GM12878 (cell line): Measurements from ENCODE around the gene MAPK9. TPM values are rescaled to one million over a fixed set of nuclear protein-coding genes. Genes with fewer than 3 reads are reported as not detected.

Source experiments
- ATAC-seq: fragments of 200-7000 bp; cut with Tn5 transposase; 3 replicates; pipeline ENCODE4 v1.9.1; 2020; ENCODE audit warnings: mild to moderate bottlenecking, moderate library complexity
- BruUV-seq: library from RNA; stranded (reverse); fragments of 400-500 nt; replicated peaks from 2 replicates; lab custom pipeline; 2021; lab: Mats Ljungman, UMichigan
- CTCF ChIA-PET: fragments of 300-600 bp; sonication (Branson Sonifier 250); formaldehyde crosslinking; extraction: SDS; loops from one replicate; lab custom pipeline; 2021; ENCODE audit warnings: inconsistent platforms; lab: Yijun Ruan, JAX
- POLR2A ChIA-PET: fragments of 350-600 bp; formaldehyde crosslinking; extraction: SDS; loops from one replicate; lab custom pipeline; 2021; ENCODE audit warnings: inconsistent platforms; lab: Charles Lee
- RAD21 ChIA-PET: fragments of 300-600 bp; sonication (Branson Sonifier 250); formaldehyde crosslinking; loops from one replicate; lab custom pipeline; 2023; ENCODE audit warnings: antibody characterized with exemption; ENCODE audit not compliant: unreplicated experiment; lab: Charles Lee
- SMC1A ChIA-PET: fragments of 300-600 bp; sonication (Branson Sonifier 250); formaldehyde crosslinking; loops from one replicate; lab custom pipeline; 2023; ENCODE audit not compliant: unreplicated experiment, uncharacterized antibody; lab: Charles Lee
- DNase-seq: peaks from one replicate; pipeline ENCODE4 v3.0.0-alpha.2; 2011; ENCODE audit warnings: low read depth, low spot score
- FAIRE-seq: peaks from 3 replicates; lab custom pipeline; 2011; peaks lifted over from hg19 to GRCh38; lab: Jason Lieb, UNC
- H2AFZ ChIP-seq: 2 replicates; pipeline ENCODE4 v1.6.0; 2011; ENCODE audit warnings: low read depth, low read length, control low read depth; ENCODE audit not compliant: control insufficient read depth
- H3K27ac ChIP-seq: 2 replicates; pipeline ENCODE4 v1.5.1; 2011; ENCODE audit warnings: control low read depth; ENCODE audit not compliant: control insufficient read depth, insufficient read depth
- H3K27me3 ChIP-seq, 2 experiments: replicated peaks in 1 of 2; 2 replicates each; pipeline versions ENCODE4 v1.6.0 to v1.6.1; 2011; ENCODE audit warnings: low read length in 1 of 2; ENCODE audit not compliant: control insufficient read depth in 2 of 2, insufficient read depth in 2 of 2
- H3K36me3 ChIP-seq, 2 experiments: 2 replicates each; pipeline ENCODE4 v1.5.1; 2011; ENCODE audit warnings: low read length in 1 of 2; ENCODE audit not compliant: control insufficient read depth in 2 of 2, insufficient read depth in 2 of 2
- H3K4me1 ChIP-seq: 2 replicates; pipeline ENCODE4 v1.6.1; 2011; ENCODE audit warnings: mild to moderate bottlenecking, low read length, moderate library complexity, mixed read lengths; ENCODE audit not compliant: control insufficient read depth, insufficient read depth
- H3K4me2 ChIP-seq: 2 replicates; pipeline ENCODE4 v1.6.0; 2011; ENCODE audit warnings: control low read depth; ENCODE audit not compliant: control insufficient read depth, insufficient read depth
- H3K4me3 ChIP-seq: fragments of 200-600 bp; sonication (generic); 2 replicates; pipeline ENCODE4 v1.5.1; 2016
- H3K79me2 ChIP-seq: 2 replicates; pipeline ENCODE4 v1.6.0; 2011; ENCODE audit warnings: low read length; ENCODE audit not compliant: control insufficient read depth, insufficient read depth
- H3K9ac ChIP-seq: 2 replicates; pipeline ENCODE4 v1.8.0; 2011; ENCODE audit warnings: low read length, control low read depth, mixed read lengths; ENCODE audit not compliant: control insufficient read depth, insufficient read depth
- H3K9me3 ChIP-seq: replicated peaks from 3 replicates; pipeline ENCODE4 v1.5.1; 2011; ENCODE audit warnings: mild to moderate bottlenecking, low read length; ENCODE audit not compliant: control insufficient read depth, insufficient read depth
- H4K20me1 ChIP-seq: 2 replicates; pipeline ENCODE4 v1.6.0; 2011; ENCODE audit not compliant: control insufficient read depth, insufficient read depth
- ETV6 ChIP-seq, 2 experiments: fragments of 450-650 bp in 1 of 2; IDR thresholded peaks in 1 of 2; conservative IDR thresholded peaks in 1 of 2; 2 replicates each; pipeline ENCODE4 v1.6.1; 2014; ENCODE audit warnings: antibody characterized with exemption in 1 of 2, borderline replicate concordance in 1 of 2, low read depth in 1 of 2, mild to moderate bottlenecking in 1 of 2, moderate library complexity in 1 of 2
- HCFC1 ChIP-seq: fragments of 150-350 bp; IDR thresholded peaks from 2 replicates; pipeline ENCODE4 v1.6.1; 2014; ENCODE audit warnings: low read length
- KAT2A ChIP-seq: conservative IDR thresholded peaks from 2 replicates; pipeline ENCODE4 v1.6.1; 2011; ENCODE audit warnings: low read depth, low read length; ENCODE audit not compliant: control insufficient read depth
- MEF2B ChIP-seq: fragments of 450-650 bp; IDR thresholded peaks from 2 replicates; pipeline ENCODE4 v1.6.1; 2018; ENCODE audit warnings: mild to moderate bottlenecking, moderate library complexity; ENCODE audit not compliant: partially characterized antibody, poor library complexity, severe bottlenecking
- MTA2 ChIP-seq: fragments of 450-650 bp; IDR thresholded peaks from 2 replicates; pipeline ENCODE4 v1.6.1; 2016; ENCODE audit warnings: low read depth, mild to moderate bottlenecking, moderate library complexity
- NFYA ChIP-seq: IDR thresholded peaks from 2 replicates; pipeline ENCODE4 v1.6.1; 2011; ENCODE audit warnings: low read depth, mild to moderate bottlenecking, low read length, improper control_type of control experiment, borderline replicate concordance
- RAD21 ChIP-seq: IDR thresholded peaks from 2 replicates; pipeline ENCODE4 v1.6.1; 2011; ENCODE audit warnings: mild to moderate bottlenecking, low read depth, low read length, moderate library complexity; ENCODE audit not compliant: insufficient read depth
- SMARCA5 ChIP-seq: fragments of 450-650 bp; IDR thresholded peaks from 2 replicates; pipeline ENCODE4 v1.6.1; 2017; ENCODE audit warnings: mild to moderate bottlenecking
- ZNF217 ChIP-seq: fragments of 450-650 bp; IDR thresholded peaks from 2 replicates; pipeline ENCODE4 v1.6.1; 2017; ENCODE audit warnings: antibody characterized with exemption, mild to moderate bottlenecking
- ZNF24 ChIP-seq: fragments of 450-650 bp; IDR thresholded peaks from 2 replicates; pipeline ENCODE4 v1.6.1; 2017; ENCODE audit warnings: antibody characterized with exemption, mild to moderate bottlenecking
- ZNF622 ChIP-seq: fragments of 450-650 bp; IDR thresholded peaks from 2 replicates; pipeline ENCODE4 v1.6.1; 2017; ENCODE audit warnings: mild to moderate bottlenecking, inconsistent platforms
- WGBS: methylation state at CpG from one replicate; pipeline ENCODE4 v1.1.6; 2016; ENCODE audit warnings: low lambda C conversion rate; ENCODE audit not compliant: insufficient replicate concordance, insufficient coverage; ENCODE audit errors: missing lambda C conversion rate; 5-methylcytosine and 5-hydroxymethylcytosine counted together
- in situ Hi-C: fragments of 300-500 bp; cut with MboI; formaldehyde crosslinking; loops from 9 replicates; pipeline ENCODE4 v1.14.3; 2018; ENCODE audit warnings: mixed read lengths
- intact Hi-C: fragments of 100-400 bp; cut with micrococcal nuclease; formaldehyde crosslinking; loops from one replicate; pipeline ENCODE4 v1.14.2; 2022; ENCODE audit not compliant: unreplicated experiment
- polyA plus RNA-seq, 11 experiments: library from polyadenylated mRNA; depleted of rRNA in 4 of 11; unstranded in 6 of 11; stranded (reverse) in 5 of 11; fragments of >200 nt; fragmentation: Nextera tagmentation in 4 of 11; fragmentation: Illumina TruSeq in 1 of 11; extraction: Ambion mirVana in 4 of 11; extraction: Trizol in 1 of 11; gene quantifications; 1 replicate in 1 of 11; 2 replicates in 10 of 11; pipeline versions ENCODE4 v1.2.1 to v1.2.3, GENCODE V29; 2011 to 2016; ENCODE audit warnings: inconsistent platforms in 2 of 11, missing spikeins in 2 of 11, low read depth in 1 of 11
- total RNA-seq, 4 experiments: library from RNA; depleted of rRNA in 3 of 4; stranded (reverse); fragments of >200 nt in 3 of 4; fragmentation: Illumina TruSeq in 1 of 4; extraction: Trizol in 1 of 4; gene quantifications; 2 replicates each; pipeline versions ENCODE4 v1.2.1 to v1.2.3, GENCODE V29; 2013 to 2021
- TF ChIP-seq, protein P1 (sequence below): IDR thresholded peaks from 2 replicates; pipeline ENCODE4 v1.6.1; 2011; ENCODE audit warnings: borderline replicate concordance, low read depth, mild to moderate bottlenecking, moderate library complexity, low read length; ENCODE audit not compliant: insufficient read depth, poor library complexity, severe bottlenecking

MAPK9 gene
- total and polyA plus RNA-seq, 10 of the 15 experiments (the other 5 are each of a cell fraction or from before 2014, with no cell fraction given), result 2.1 to 52.9 (median 21.7) TPM

GRCh38 chr5:180202939-180203573 is 88.8 kb downstream of the MAPK9 start:
- Histone ChIP-seq H3K36me3 (no peaks in the 10 kb centered on the region), H2AFZ (no peak overlapping the region), H3K27me3 (peaks cover 0 to under 1% of the 10 kb centered on the region in 2 experiments; a peak in 2 of 4 replicates), H3K9ac (no peak overlapping the region), H3K27ac (no peak overlapping the region), H3K4me1 (no peaks in the 10 kb centered on the region), H3K79me2 (no peaks in the 10 kb centered on the region), H3K4me3 (no peak overlapping the region), H3K4me2 (no peak overlapping the region), H3K9me3 (no peaks in the 10 kb centered on the region), H4K20me1 (no peaks in the 10 kb centered on the region)
- intact Hi-C loops, result no loop called here
- CTCF ChIA-PET, result interaction anchor here (0.7 to 4.0 kb wide), 3 partner anchors 113 to 858 kb away, joined by 3 to 32 read pairs (median 3); no protein-coding TSS in a partner anchor
- POLR2A ChIA-PET, result no interaction called here
- RAD21 ChIA-PET, result interaction anchor here (0.9 to 1.0 kb wide), 2 partner anchors 113 to 126 kb away, joined by 3 to 4 read pairs; no protein-coding TSS in a partner anchor
- in situ Hi-C loops, result no loop called here
- BruUV-seq, result no TSS peak
- TF ChIP-seq ZNF217, result no peak
- TF ChIP-seq ZNF622, result no peak
- no peak for TF ChIP-seq KAT2A
- WGBS, result 49% methylated on average over 8 of the region's 8 CpGs
- FAIRE-seq, result no peak
- peak; percentile 15; the same call in 1 of the 3 replicates for ATAC-seq
- DNase-seq, result no peak
- SMC1A ChIA-PET, result interaction anchor here (1.3 to 4.2 kb wide), 2 partner anchors 90 to 113 kb away, joined by 6 to 15 read pairs; no protein-coding TSS in a partner anchor

GRCh38 chr5:180201051-180201987 is 90.6 kb downstream of the MAPK9 start:
- Histone ChIP-seq H3K4me2 (no peak overlapping the region), H2AFZ (no peak overlapping the region), H3K36me3 (no peaks in the 10 kb centered on the region), H3K27me3 (no peaks in the 10 kb centered on the region), H3K27ac (no peak overlapping the region), H4K20me1 (no peaks in the 10 kb centered on the region), H3K79me2 (no peaks in the 10 kb centered on the region), H3K9ac (no peak overlapping the region), H3K4me1 (no peaks in the 10 kb centered on the region), H3K4me3 (no peak overlapping the region), H3K9me3 (no peaks in the 10 kb centered on the region)
- ChIA-PET POLR2A (no interaction called here), CTCF (interaction anchor here (0.9 to 4.0 kb wide), 6 partner anchors 114 to 271 kb away, joined by 3 to 32 read pairs (median 4); no protein-coding TSS in a partner anchor), SMC1A (interaction anchor here (4.2 kb wide), 1 partner anchor 115 kb away, joined by 15 read pairs; no protein-coding TSS in a partner anchor), RAD21 (interaction anchor here (1.0 kb wide), 2 partner anchors 114 to 116 kb away, joined by 3 to 5 read pairs; no protein-coding TSS in a partner anchor)
- 55% methylated on average over 23 of the region's 23 CpGs for WGBS
- FAIRE-seq (no peak), ATAC-seq (no peak), DNase-seq (no peak)
- in situ Hi-C loops, result no loop called here
- BruUV-seq, result no TSS peak
- intact Hi-C loops, result loop anchor here (1.0 kb wide), 1 partner anchor 127 kb away; no protein-coding TSS in a partner anchor
- no peak for TF ChIP-seq NFYA
- TF ChIP-seq MEF2B, result no peak
- TF ChIP-seq RAD21, result peak; percentile 30; the same call in 1 of the 2 replicates
- TF ChIP-seq SMARCA5, result no peak
- TF ChIP-seq MTA2, result no peak
- TF ChIP-seq ZNF24, result no peak
- TF ChIP-seq ETV6 (conservative IDR thresholded peaks at IDR 0.05 in 1 of 2, IDR thresholded peaks at IDR 0.05 in 1 of 2; ENCODE audit: borderline replicate concordance in 1 of 2, low read depth in 1 of 2), result no peak
- no peak for TF ChIP-seq HCFC1
- TF ChIP-seq, protein P1, sequence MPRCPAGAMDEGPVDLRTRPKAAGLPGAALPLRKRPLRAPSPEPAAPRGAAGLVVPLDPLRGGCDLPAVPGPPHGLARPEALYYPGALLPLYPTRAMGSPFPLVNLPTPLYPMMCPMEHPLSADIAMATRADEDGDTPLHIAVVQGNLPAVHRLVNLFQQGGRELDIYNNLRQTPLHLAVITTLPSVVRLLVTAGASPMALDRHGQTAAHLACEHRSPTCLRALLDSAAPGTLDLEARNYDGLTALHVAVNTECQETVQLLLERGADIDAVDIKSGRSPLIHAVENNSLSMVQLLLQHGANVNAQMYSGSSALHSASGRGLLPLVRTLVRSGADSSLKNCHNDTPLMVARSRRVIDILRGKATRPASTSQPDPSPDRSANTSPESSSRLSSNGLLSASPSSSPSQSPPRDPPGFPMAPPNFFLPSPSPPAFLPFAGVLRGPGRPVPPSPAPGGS, result no peak
